Kidney capillary endothelial cell (primary cell): ENCODE measurements around the gene RPL10A.
"Not testable (repeated sequence)": the region's sequence is repeated elsewhere in the genome, so short reads cannot be mapped to it uniquely, and the experiment has no call there.

Source experiments
- DNase-seq: peaks from one replicate; pipeline ENCODE4 v3.0.0-alpha.2; 2018; ENCODE audit warnings: low spot score

Gene RPL10A

GRCh38 chr6:35512740-35513139, 44.5 kb downstream of the RPL10A start, which contains the start of gene TULP1:
Gene TULP1, minus strand, starts transcription at chr6:35512896. Its CDS starts 38 bp downstream, at chr6:35512858.
- DNase-seq: no peak

GRCh38 chr6:35514587-35514986, 46.4 kb downstream of the RPL10A start:
- DNase-seq: no peak

GRCh38 chr6:35515939-35516338, 47.7 kb downstream of the RPL10A start:
- DNase-seq: not testable (repeated sequence)

- DNase-seq: no peak
These were observed 48.5 kb downstream of the RPL10A start for GRCh38 chr6:35516712-35517111.

GRCh38 chr6:35517978-35518377, 49.8 kb downstream of the RPL10A start:
- not testable (repeated sequence) for DNase-seq

- DNase-seq: no peak
These were observed 50.5 kb downstream of the RPL10A start for GRCh38 chr6:35518566-35519312.

GRCh38 chr6:35519313-35520015, 51.3 kb downstream of the RPL10A start:
- no peak for DNase-seq
